Measurements from ENCODE around the gene PHF3.

PHF3 gene

GRCh38 chr6:63644668-63645326, 9.2 kb downstream of the PHF3 start:
- peak; percentile 65 for DNase-seq

- no peak for DNase-seq
These were observed 13.7 kb downstream of the PHF3 start for GRCh38 chr6:63649269-63649668.

- DNase-seq = no peak
These were observed 14.3 kb downstream of the PHF3 start for GRCh38 chr6:63649847-63650265.

GRCh38 chr6:63652980-63653379, 17.4 kb downstream of the PHF3 start:
- DNase-seq = no peak

GRCh38 chr6:63660757-63661156, 25.2 kb downstream of the PHF3 start:
- DNase-seq = no peak

GRCh38 chr6:63661769-63662168, 26.2 kb downstream of the PHF3 start:
- no peak for DNase-seq

GRCh38 chr6:63663147-63663955, 27.7 kb downstream of the PHF3 start:
- no peak for DNase-seq

- no peak for DNase-seq
These were observed 28.3 kb downstream of the PHF3 start for GRCh38 chr6:63663956-63664281.

- DNase-seq = no peak
These were observed 35.6 kb downstream of the PHF3 start for GRCh38 chr6:63671098-63671754.

- DNase-seq = no peak
These were observed 37.1 kb downstream of the PHF3 start for GRCh38 chr6:63672582-63673129.

- DNase-seq = no peak
These were observed 38.1 kb downstream of the PHF3 start for GRCh38 chr6:63673692-63674091.

GRCh38 chr6:63674635-63675034, 39.0 kb downstream of the PHF3 start:
- no peak for DNase-seq

- no peak for DNase-seq
These were observed 39.5 kb downstream of the PHF3 start for GRCh38 chr6:63675138-63675537.

GRCh38 chr6:63676412-63677114, 41.0 kb downstream of the PHF3 start:
- DNase-seq = no peak

GRCh38 chr6:63677282-63677681, 41.7 kb downstream of the PHF3 start:
- DNase-seq = no peak

GRCh38 chr6:63683071-63683603, 47.5 kb downstream of the PHF3 start:
- DNase-seq = no peak

- DNase-seq = no peak
These were observed 50.1 kb downstream of the PHF3 start for GRCh38 chr6:63685446-63686379.

GRCh38 chr6:63689421-63689820, 53.8 kb downstream of the PHF3 start:
- no peak for DNase-seq

- no peak for DNase-seq
These were observed 54.6 kb downstream of the PHF3 start for GRCh38 chr6:63690221-63690620.

GRCh38 chr6:63705707-63706106, 70.1 kb downstream of the PHF3 start:
- DNase-seq = no peak

GRCh38 chr6:63706630-63707029, 71.0 kb downstream of the PHF3 start:
- no peak for DNase-seq

- no peak for DNase-seq
These were observed 73.0 kb downstream of the PHF3 start for GRCh38 chr6:63708631-63709030.
